Thoracic aorta (tissue), 2 donors: ENCODE measurements around the gene BCAS3. TPM values are rescaled to one million over a fixed set of nuclear protein-coding genes. Genes with fewer than 3 reads are reported as not detected.

ENCODE experiments used
- ATAC-seq: fragments of 150-250 bp; one replicate; pipeline ENCODE4 v1.8.0; 2017; ENCODE audit warnings: low read depth; ENCODE audit not compliant: insufficient number of reproducible peaks, low FRiP score
- DNase-seq: peaks from one replicate; pipeline ENCODE4 v3.0.0-alpha.2; 2020; ENCODE audit warnings: low spot score
- H3K27ac ChIP-seq, 2 donors: fragments of 200-600 bp; sonication (generic); 1 replicate in 1 of 2; 2 replicates in 1 of 2; pipeline ENCODE4 v1.5.1; 2016; ENCODE audit warnings: mild to moderate bottlenecking in 2 of 2, moderate library complexity in 2 of 2
- H3K27me3 ChIP-seq: fragments of 200-600 bp; sonication (generic); replicated peaks from 2 replicates; pipeline ENCODE4 v1.6.0; 2016; ENCODE audit warnings: mild to moderate bottlenecking; ENCODE audit not compliant: insufficient read depth
- H3K36me3 ChIP-seq: fragments of 200-600 bp; sonication (generic); one replicate; pipeline ENCODE4 v1.5.1; 2016
- H3K4me1 ChIP-seq, 2 donors: fragments of 200-600 bp; sonication (generic); 1 replicate in 1 of 2; 2 replicates in 1 of 2; pipeline versions ENCODE4 v1.5.1 to v1.6.0; 2016; ENCODE audit warnings: low read depth in 2 of 2, mild to moderate bottlenecking in 1 of 2; ENCODE audit not compliant: control insufficient read depth in 1 of 2
- H3K4me3 ChIP-seq: fragments of 200-600 bp; sonication (generic); 2 replicates; pipeline ENCODE4 v1.5.1; 2016; ENCODE audit warnings: mild to moderate bottlenecking
- H3K9me3 ChIP-seq: fragments of 200-600 bp; sonication (generic); 2 replicates; pipeline ENCODE4 v1.5.1; 2016
- CTCF ChIP-seq: fragments of 200-600 bp; sonication (generic); IDR thresholded peaks from one replicate; pipeline ENCODE4 v1.5.1; 2019; ENCODE audit warnings: antibody characterized with exemption
- total RNA-seq, 2 donors: library from RNA; depleted of rRNA; stranded (reverse); fragments of >200 nt; gene quantifications; one replicate each; pipeline versions ENCODE4 v1.1.0 to v1.2.3, GENCODE V29; 2016

BCAS3 gene
- total RNA-seq, 2 donors from 2014 or later: 35.1 to 69.3 TPM

GRCh38 chr17:61337290-61337689, 659.6 kb downstream of the BCAS3 start:
- peaks cover 15 to 47% of the 10 kb centered on the region in 2 donors for H3K4me1 ChIP-seq
- H3K27ac ChIP-seq: peak overlapping the region; percentile 55 to 74

GRCh38 chr17:61338000-61338798, 660.5 kb downstream of the BCAS3 start:
- no peak for DNase-seq
- TF ChIP-seq CTCF: no peak
- Histone ChIP-seq H3K4me3 (peak overlapping the region; percentile 20), H3K4me1 (peaks cover 15 to 43% of the 10 kb centered on the region in 2 donors), H3K27ac (peak overlapping the region; percentile 55 to 74), H3K27me3 (no peaks in the 10 kb centered on the region), H3K9me3 (no peaks in the 10 kb centered on the region), H3K36me3 (no peaks in the 10 kb centered on the region)
- ATAC-seq: peak; percentile 38

More at GRCh38 chr17:61337290-61337689, 659.6 kb downstream of the BCAS3 start:
- Histone ChIP-seq H3K27me3 (no peaks in the 10 kb centered on the region), H3K4me3 (peak overlapping the region; percentile 20), H3K9me3 (no peaks in the 10 kb centered on the region), H3K36me3 (no peaks in the 10 kb centered on the region)
- DNase-seq (no peak), ATAC-seq (no peak)
- no peak for TF ChIP-seq CTCF

GRCh38 chr17:61338874-61339478, 661.3 kb downstream of the BCAS3 start:
- DNase-seq (no peak), ATAC-seq (no peak)
- no peak for TF ChIP-seq CTCF
- H3K27me3 ChIP-seq: no peaks in the 10 kb centered on the region
- H3K9me3 ChIP-seq: no peaks in the 10 kb centered on the region
- peaks cover 15 to 43% of the 10 kb centered on the region in 2 donors for H3K4me1 ChIP-seq
- no peaks in the 10 kb centered on the region for H3K36me3 ChIP-seq
- no peak overlapping the region for H3K4me3 ChIP-seq
- H3K27ac ChIP-seq: peak overlapping the region; percentile 55 to 74

GRCh38 chr17:61340431-61341209, 663.0 kb downstream of the BCAS3 start:
- no peaks in the 10 kb centered on the region for H3K27me3 ChIP-seq
- H3K4me3 ChIP-seq: no peak overlapping the region
- no peak overlapping the region for H3K27ac ChIP-seq
- no peak for ATAC-seq
- no peak for DNase-seq
- peaks cover 15 to 39% of the 10 kb centered on the region in 2 donors for H3K4me1 ChIP-seq
- H3K9me3 ChIP-seq: no peaks in the 10 kb centered on the region
- TF ChIP-seq CTCF: no peak
- H3K36me3 ChIP-seq: no peaks in the 10 kb centered on the region

GRCh38 chr17:61343576-61343975, 665.9 kb downstream of the BCAS3 start:
- Histone ChIP-seq H3K4me1 (peaks cover 0 to 10% of the 10 kb centered on the region in 2 donors), H3K27ac (no peak overlapping the region), H3K36me3 (no peaks in the 10 kb centered on the region), H3K27me3 (no peaks in the 10 kb centered on the region), H3K4me3 (no peak overlapping the region), H3K9me3 (no peaks in the 10 kb centered on the region)
- no peak for TF ChIP-seq CTCF
- no peak for ATAC-seq
- DNase-seq: no peak
